ENCODE data around the gene HOXA2.

Gene HOXA2

GRCh38 chr7:27066148-27066547 is 36.3 kb downstream of the HOXA2 start:
- TF ChIP-seq, protein P1, sequence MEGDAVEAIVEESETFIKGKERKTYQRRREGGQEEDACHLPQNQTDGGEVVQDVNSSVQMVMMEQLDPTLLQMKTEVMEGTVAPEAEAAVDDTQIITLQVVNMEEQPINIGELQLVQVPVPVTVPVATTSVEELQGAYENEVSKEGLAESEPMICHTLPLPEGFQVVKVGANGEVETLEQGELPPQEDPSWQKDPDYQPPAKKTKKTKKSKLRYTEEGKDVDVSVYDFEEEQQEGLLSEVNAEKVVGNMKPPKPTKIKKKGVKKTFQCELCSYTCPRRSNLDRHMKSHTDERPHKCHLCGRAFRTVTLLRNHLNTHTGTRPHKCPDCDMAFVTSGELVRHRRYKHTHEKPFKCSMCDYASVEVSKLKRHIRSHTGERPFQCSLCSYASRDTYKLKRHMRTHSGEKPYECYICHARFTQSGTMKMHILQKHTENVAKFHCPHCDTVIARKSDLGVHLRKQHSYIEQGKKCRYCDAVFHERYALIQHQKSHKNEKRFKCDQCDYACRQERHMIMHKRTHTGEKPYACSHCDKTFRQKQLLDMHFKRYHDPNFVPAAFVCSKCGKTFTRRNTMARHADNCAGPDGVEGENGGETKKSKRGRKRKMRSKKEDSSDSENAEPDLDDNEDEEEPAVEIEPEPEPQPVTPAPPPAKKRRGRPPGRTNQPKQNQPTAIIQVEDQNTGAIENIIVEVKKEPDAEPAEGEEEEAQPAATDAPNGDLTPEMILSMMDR (IDR thresholded peaks at IDR 0.05; ENCODE audit: insufficient read depth, low read depth, low read length, missing control alignments): no peak
- no peak overlapping the region for H3K4me3 ChIP-seq (ENCODE audit: low read depth, low read length)
- no peak for DNase-seq (ENCODE audit: low read depth)

GRCh38 chr7:27065709-27066108 is 36.8 kb downstream of the HOXA2 start:
- TF ChIP-seq, protein P1 (IDR thresholded peaks at IDR 0.05; ENCODE audit: insufficient read depth, low read depth, low read length, missing control alignments): no peak
- no peak for DNase-seq (ENCODE audit: low read depth)
- H3K4me3 ChIP-seq (ENCODE audit: low read depth, low read length): no peak overlapping the region

GRCh38 chr7:27064661-27065060 is 37.8 kb downstream of the HOXA2 start:
- TF ChIP-seq, protein P1 (IDR thresholded peaks at IDR 0.05; ENCODE audit: insufficient read depth, low read depth, low read length, missing control alignments): no peak
- DNase-seq (ENCODE audit: low read depth): no peak
- H3K4me3 ChIP-seq (ENCODE audit: low read depth, low read length): no peak overlapping the region

- H3K4me3 ChIP-seq (ENCODE audit: low read depth, low read length): no peak overlapping the region
- no peak for DNase-seq (ENCODE audit: low read depth)
- TF ChIP-seq, protein P1 (IDR thresholded peaks at IDR 0.05; ENCODE audit: insufficient read depth, low read depth, low read length, missing control alignments): no peak
These were observed 38.3 kb downstream of the HOXA2 start for GRCh38 chr7:27064159-27064558.

- TF ChIP-seq, protein P1 (IDR thresholded peaks at IDR 0.05; ENCODE audit: insufficient read depth, low read depth, low read length, missing control alignments): no peak
- no peak for DNase-seq (ENCODE audit: low read depth)
- no peak overlapping the region for H3K4me3 ChIP-seq (ENCODE audit: low read depth, low read length)
These were observed 39.5 kb downstream of the HOXA2 start for GRCh38 chr7:27062946-27063345.

DNA sequence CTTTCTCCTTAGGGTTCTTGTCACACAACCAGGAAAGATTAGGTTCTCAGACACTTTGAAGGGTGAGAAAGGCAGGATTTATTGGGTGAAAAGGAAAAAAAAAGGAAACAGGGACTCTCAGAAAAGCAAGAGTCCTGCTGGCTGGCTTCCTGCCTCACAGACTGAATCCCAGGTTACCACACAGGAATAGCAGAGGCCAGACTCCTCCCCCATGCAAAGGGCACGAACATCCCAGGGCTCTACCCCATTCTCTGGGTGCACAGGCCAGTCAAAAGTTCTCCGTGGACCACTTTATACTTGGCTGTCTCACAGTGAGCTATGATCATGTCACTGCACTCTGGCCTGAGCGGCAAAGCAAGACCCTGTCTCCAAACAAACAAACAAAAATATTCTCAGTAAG is 49.3 kb downstream of the HOXA2 start:
- no peak for DNase-seq (ENCODE audit: low read depth)
- no peak overlapping the region for H3K4me3 ChIP-seq (ENCODE audit: low read depth, low read length)
- TF ChIP-seq, protein P1 (IDR thresholded peaks at IDR 0.05; ENCODE audit: insufficient read depth, low read depth, low read length, missing control alignments): no peak

- H3K4me3 ChIP-seq (ENCODE audit: low read depth, low read length): no peak overlapping the region
- no peak for DNase-seq (ENCODE audit: low read depth)
- TF ChIP-seq, protein P1 (IDR thresholded peaks at IDR 0.05; ENCODE audit: insufficient read depth, low read depth, low read length, missing control alignments): no peak
These were observed 51.0 kb downstream of the HOXA2 start for GRCh38 chr7:27051451-27051850.

Measured in GM12865 (cell line).